ENCODE data around the gene SLC26A1.

Gene SLC26A1

DNA sequence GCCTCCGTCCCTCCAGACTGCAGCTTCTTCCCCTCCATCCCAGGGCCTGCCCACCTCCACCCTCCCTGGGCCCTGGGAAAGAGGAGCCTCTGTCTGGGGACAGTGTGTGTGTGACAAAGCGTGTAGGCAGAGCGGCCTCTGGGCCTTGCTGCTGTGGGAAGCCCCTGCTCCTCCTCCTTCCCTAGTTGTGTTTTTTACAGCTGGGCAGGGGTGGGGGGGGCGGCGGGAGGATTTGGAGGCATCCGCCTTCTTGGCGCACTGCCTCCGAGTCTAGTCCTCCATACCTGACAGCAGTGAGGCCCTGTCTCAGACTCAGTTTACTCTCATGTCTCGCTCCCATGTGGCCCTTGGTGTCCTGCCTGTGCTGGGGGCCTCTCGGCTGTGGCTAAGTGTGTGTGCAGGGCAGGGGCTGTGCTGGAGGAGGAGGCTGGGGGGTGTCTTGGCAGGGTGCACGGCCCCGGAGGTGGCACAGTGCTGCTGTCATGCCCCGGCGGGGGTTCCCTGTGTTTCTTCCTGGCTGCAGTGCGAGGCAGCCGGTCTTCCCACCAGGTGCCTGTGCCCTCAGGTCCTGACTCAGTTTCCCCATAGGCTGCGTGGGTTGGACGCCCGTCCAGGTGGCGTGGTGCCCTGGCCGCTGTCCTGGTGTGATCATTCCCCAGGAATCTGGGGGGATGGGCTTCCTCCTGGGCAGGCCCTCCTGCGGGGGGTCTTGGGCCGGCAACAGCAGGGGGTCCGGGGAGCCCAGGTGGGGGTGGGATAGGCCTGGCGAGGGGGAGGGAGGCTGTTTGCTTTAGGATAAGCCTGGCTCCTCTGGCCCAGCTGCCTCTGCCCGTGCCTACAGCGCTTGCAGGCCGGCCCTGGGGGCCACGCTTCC is 25.2 kb upstream of the SLC26A1 start:
- ChIA-PET CTCF (no interaction called here), POLR2A (no interaction called here)
- DNase-seq (ENCODE audit: extremely low spot score): no peak
- TF ChIP-seq, protein P1, sequence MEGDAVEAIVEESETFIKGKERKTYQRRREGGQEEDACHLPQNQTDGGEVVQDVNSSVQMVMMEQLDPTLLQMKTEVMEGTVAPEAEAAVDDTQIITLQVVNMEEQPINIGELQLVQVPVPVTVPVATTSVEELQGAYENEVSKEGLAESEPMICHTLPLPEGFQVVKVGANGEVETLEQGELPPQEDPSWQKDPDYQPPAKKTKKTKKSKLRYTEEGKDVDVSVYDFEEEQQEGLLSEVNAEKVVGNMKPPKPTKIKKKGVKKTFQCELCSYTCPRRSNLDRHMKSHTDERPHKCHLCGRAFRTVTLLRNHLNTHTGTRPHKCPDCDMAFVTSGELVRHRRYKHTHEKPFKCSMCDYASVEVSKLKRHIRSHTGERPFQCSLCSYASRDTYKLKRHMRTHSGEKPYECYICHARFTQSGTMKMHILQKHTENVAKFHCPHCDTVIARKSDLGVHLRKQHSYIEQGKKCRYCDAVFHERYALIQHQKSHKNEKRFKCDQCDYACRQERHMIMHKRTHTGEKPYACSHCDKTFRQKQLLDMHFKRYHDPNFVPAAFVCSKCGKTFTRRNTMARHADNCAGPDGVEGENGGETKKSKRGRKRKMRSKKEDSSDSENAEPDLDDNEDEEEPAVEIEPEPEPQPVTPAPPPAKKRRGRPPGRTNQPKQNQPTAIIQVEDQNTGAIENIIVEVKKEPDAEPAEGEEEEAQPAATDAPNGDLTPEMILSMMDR (IDR thresholded peaks at IDR 0.05; ENCODE audit: control extremely low read depth, extremely low read depth, low read depth, missing control alignments): no peak

DNA sequence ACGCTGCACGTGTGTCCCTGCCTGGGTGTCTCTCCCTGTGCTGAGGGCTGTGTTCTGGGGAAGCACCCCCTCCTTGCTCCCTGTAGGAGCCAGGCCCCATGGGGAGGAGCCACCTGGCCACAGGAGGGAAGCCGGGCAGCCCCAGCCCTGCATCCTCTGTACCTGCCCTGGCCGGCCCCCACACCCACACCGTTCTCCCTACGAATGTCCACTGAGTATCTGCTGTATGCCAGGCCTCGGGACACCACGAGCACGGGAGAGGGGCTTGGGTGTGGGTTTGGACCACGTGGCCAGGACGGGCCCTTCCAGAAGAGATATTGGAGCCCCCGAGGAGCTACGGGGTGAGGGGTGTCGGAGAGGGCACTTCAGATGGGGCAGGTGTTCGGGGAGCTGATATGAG is 24.5 kb upstream of the SLC26A1 start:
- ChIA-PET POLR2A (no interaction called here), CTCF (no interaction called here)
- DNase-seq (ENCODE audit: extremely low spot score): no peak
- TF ChIP-seq, protein P1 (IDR thresholded peaks at IDR 0.05; ENCODE audit: control extremely low read depth, extremely low read depth, low read depth, missing control alignments): no peak

DNA sequence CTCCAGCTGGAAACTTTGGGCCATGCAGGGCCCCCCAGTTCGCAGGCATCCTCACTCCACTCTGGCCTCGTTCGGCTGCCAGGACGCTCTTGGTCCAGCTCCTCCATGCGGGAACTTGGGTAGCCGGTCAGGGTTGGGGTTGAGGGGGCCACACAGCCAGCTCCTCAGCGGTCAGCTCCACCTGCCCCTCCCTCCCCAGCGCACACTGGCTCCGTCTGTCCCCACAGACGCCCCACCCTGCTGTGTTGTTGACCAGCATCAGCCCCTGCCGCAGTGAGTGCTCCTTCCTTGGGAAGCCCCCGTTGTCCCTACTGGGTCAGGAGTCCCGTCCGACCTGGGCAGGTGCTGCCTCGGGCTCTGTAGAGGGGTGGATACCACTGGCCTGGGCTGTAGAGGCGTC is 24.0 kb upstream of the SLC26A1 start:
- no peak for DNase-seq (ENCODE audit: extremely low spot score)
- TF ChIP-seq, protein P1 (IDR thresholded peaks at IDR 0.05; ENCODE audit: control extremely low read depth, extremely low read depth, low read depth, missing control alignments): no peak
- CTCF ChIA-PET: interaction anchor here (1.4 kb wide), 1 partner anchor 30 kb away, joined by 4 read pairs; the partner anchor contains the start of gene IDUA
- POLR2A ChIA-PET: no interaction called here

DNA sequence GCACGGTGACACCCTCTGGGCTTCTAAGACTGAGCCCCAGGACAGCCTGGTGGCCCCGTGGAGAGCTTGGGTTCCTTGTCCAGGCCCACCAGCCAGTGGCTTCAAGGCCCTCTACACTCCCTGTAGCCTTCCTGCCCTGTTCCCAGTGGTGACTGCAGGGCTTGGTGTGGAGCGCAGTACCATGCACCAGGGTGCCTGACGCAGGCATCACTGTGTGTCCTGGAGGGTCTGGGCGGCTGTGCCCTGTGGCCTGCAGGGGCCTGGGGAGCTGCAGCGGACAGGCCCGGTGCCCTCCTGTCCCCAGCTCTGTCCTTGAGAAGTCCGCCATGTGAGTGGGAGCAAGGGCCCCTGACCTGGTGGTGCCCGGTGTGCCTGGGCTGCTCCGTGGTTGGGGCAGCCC is 22.5 kb upstream of the SLC26A1 start:
- DNase-seq (ENCODE audit: extremely low spot score): no peak
- ChIA-PET CTCF (interaction anchor here (1.4 kb wide), 1 partner anchor 28 kb away, joined by 4 read pairs; the partner anchor contains the start of gene IDUA), POLR2A (no interaction called here)
- TF ChIP-seq, protein P1 (IDR thresholded peaks at IDR 0.05; ENCODE audit: control extremely low read depth, extremely low read depth, low read depth, missing control alignments): no peak

DNA sequence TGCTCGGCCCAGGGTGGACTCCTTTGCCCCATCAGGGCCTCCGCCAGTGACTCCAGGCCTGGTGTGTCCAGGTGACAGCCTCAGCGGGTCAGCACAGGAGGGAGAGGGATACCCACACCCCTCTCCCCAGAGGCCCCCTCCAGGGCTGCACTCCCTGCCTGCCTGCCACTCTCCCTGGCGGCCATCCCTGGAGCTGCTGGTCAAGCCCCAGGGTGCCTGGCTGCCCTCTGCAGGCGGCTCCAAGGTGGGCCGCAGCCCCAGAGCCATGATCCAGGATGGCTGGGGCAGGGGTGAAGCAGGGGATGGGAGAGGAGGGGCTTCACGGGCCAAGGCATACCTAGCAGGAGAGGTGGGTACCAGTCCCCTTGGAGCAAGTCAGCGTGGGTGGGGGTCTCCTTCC is 22.0 kb upstream of the SLC26A1 start:
- no peak for DNase-seq (ENCODE audit: extremely low spot score)
- ChIA-PET POLR2A (no interaction called here), CTCF (no interaction called here)
- TF ChIP-seq, protein P1 (IDR thresholded peaks at IDR 0.05; ENCODE audit: control extremely low read depth, extremely low read depth, low read depth, missing control alignments): no peak

DNA sequence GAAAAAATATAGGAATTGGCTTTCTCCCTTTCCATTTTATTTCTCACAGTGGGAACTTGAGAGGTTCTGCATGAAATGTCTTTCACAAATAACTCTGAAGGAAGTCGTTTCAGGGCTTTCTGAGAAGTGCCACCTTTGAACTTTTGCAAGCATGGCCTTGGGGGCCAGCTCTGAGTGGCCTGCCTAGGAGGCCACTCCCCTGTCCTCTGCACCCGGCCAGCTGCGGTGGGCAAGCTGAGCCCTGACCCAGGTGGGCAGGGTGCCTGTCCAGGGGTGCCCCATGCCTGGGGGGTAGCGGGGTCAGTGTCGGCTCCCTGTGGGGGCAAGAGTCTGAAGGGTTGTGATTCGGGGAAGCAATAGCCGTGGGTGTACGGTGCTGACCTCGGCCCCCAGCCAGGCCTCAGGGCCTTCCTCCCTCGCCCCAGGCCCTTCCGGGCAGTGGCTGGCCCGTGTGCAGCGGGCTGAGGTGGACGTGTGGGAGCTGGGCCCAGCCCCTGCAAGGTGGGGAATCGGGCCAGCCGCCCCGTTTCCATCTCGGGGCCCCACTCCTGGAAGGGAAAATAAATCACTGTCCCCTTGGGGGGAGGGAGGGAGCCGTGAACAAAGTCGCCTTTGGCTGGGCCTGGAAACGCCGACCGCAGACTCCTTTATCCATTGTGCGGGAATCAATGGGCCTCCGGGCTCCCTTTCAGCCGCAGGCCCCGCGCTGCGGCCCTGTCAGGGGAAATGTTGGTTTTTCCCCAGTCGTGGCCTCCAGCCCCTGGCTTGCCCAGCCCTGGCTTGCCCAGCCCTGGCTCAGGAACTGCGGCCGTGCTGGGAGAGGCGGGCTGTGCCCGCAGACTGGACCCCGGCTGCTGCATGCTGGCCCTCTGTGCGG is 21.3 kb upstream of the SLC26A1 start:
- DNase-seq (ENCODE audit: extremely low spot score): no peak
- TF ChIP-seq, protein P1 (IDR thresholded peaks at IDR 0.05; ENCODE audit: control extremely low read depth, extremely low read depth, low read depth, missing control alignments): no peak
- POLR2A ChIA-PET: no interaction called here
- CTCF ChIA-PET: no interaction called here
